Measurements from ENCODE around the gene PAQR6.

GRCh38 chr1:156220226-156220625 is 27.6 kb downstream of the PAQR6 start:
- TF ChIP-seq CTCF (IDR thresholded peaks at IDR 0.05) (no peak), POLR2AphosphoS5 (IDR thresholded peaks at IDR 0.05; ENCODE audit: low read depth, low read length) (no peak), REST (IDR thresholded peaks at IDR 0.05; ENCODE audit: insufficient read depth in 1 of 2, low read depth in 2 of 2, low read length in 1 of 2) (no peak)

Data from Panc1 (cell line).